HG02943 (cell line): Measurements from ENCODE around the gene SLC8A2.

Experiments
- ATAC-seq: cut with Tn5 transposase; IDR thresholded peaks from one replicate; pipeline ENCODE4 v1.9.1; 2021; ENCODE audit warnings: mild to moderate bottlenecking, low read depth, moderate library complexity; ENCODE audit not compliant: unreplicated experiment

Gene SLC8A2

GRCh38 chr19:47434088-47434487, 37.6 kb downstream of the SLC8A2 start:
- no peak for ATAC-seq

- ATAC-seq = no peak
Measured at GRCh38 chr19:47433121-47433520, 38.6 kb downstream of the SLC8A2 start.

- ATAC-seq = no peak
Measured at GRCh38 chr19:47432499-47432898, 39.2 kb downstream of the SLC8A2 start.

GRCh38 chr19:47432091-47432490, 39.6 kb downstream of the SLC8A2 start:
- ATAC-seq = no peak

- ATAC-seq = no peak
Measured at GRCh38 chr19:47430041-47430802, 41.5 kb downstream of the SLC8A2 start.

GRCh38 chr19:47429140-47429793, 42.4 kb downstream of the SLC8A2 start:
- ATAC-seq = no peak

GRCh38 chr19:47428177-47428894, 43.4 kb downstream of the SLC8A2 start:
- no peak for ATAC-seq

- ATAC-seq = no peak
Measured at GRCh38 chr19:47427241-47428176, 44.2 kb downstream of the SLC8A2 start.

GRCh38 chr19:47423203-47423882, 48.4 kb downstream of the SLC8A2 start:
- ATAC-seq = no peak

GRCh38 chr19:47422417-47423163, 49.1 kb downstream of the SLC8A2 start:
- no peak for ATAC-seq

- no peak for ATAC-seq
Measured at GRCh38 chr19:47421844-47422395, 49.8 kb downstream of the SLC8A2 start.

GRCh38 chr19:47421244-47421786, 50.4 kb downstream of the SLC8A2 start:
- no peak for ATAC-seq

GRCh38 chr19:47419789-47420188, 51.9 kb downstream of the SLC8A2 start:
- ATAC-seq = no peak

GRCh38 chr19:47419030-47419783, 52.5 kb downstream of the SLC8A2 start, which contains the start of gene MEIS3:
MEIS3 (minus strand) TSS chr19:47419527; CDS start chr19:47419081, 446 bp downstream.
- ATAC-seq = no peak

- ATAC-seq = no peak
Measured at GRCh38 chr19:47418692-47419029, 53.0 kb downstream of the SLC8A2 start.

GRCh38 chr19:47417746-47418691, 53.7 kb downstream of the SLC8A2 start:
- ATAC-seq = no peak
